CD14-positive monocyte (primary cell): ENCODE results near the gene ANO2. TPM values are rescaled to one million over a fixed set of nuclear protein-coding genes. Genes with fewer than 3 reads are reported as not detected.

Experiments used
- DNase-seq, 3 donors: peaks; one replicate each; pipeline ENCODE4 v3.0.0-alpha.2; 2011 to 2022
- H2AFZ ChIP-seq: 2 replicates; pipeline ENCODE4 v1.6.0; 2012; ENCODE audit warnings: mild to moderate bottlenecking, low read depth, low read length, inconsistent platforms; ENCODE audit not compliant: insufficient read depth, poor library complexity, severe bottlenecking
- H3K27ac ChIP-seq, 2 donors: 1 replicate in 1 of 2; 2 replicates in 1 of 2; pipeline ENCODE4 v1.5.1; 2012 to 2013; ENCODE audit warnings: low read length in 2 of 2, control low read depth in 1 of 2, inconsistent platforms in 1 of 2, low read depth in 1 of 2, mild to moderate bottlenecking in 1 of 2
- H3K27me3 ChIP-seq, 2 donors: one replicate each; pipeline versions ENCODE4 v1.6.0 to v1.6.1; 2011 to 2013; ENCODE audit warnings: low read length in 2 of 2; ENCODE audit not compliant: control insufficient read depth in 2 of 2, insufficient read depth in 2 of 2
- H3K36me3 ChIP-seq, 2 donors: replicated peaks in 1 of 2; 1 replicate in 1 of 2; 2 replicates in 1 of 2; pipeline versions ENCODE4 v1.5.1 to v1.6.1; 2012 to 2013; ENCODE audit warnings: low read length in 2 of 2, control low read depth in 1 of 2, inconsistent platforms in 1 of 2, mild to moderate bottlenecking in 1 of 2; ENCODE audit not compliant: insufficient read depth in 2 of 2, control insufficient read depth in 1 of 2
- H3K4me1 ChIP-seq, 2 donors: 1 replicate in 1 of 2; 2 replicates in 1 of 2; pipeline versions ENCODE4 v1.5.1 to v1.6.1; 2012 to 2013; ENCODE audit warnings: low read length in 2 of 2, control low read depth in 1 of 2, inconsistent platforms in 1 of 2, mild to moderate bottlenecking in 1 of 2, moderate library complexity in 1 of 2; ENCODE audit not compliant: insufficient read depth in 2 of 2, control insufficient read depth in 1 of 2
- H3K4me2 ChIP-seq: replicated peaks from 2 replicates; pipeline ENCODE3; 2012; ENCODE audit warnings: low read length, moderate library complexity, mild to moderate bottlenecking; ENCODE audit not compliant: poor library complexity, severe bottlenecking; ENCODE audit errors: extremely low read depth
- H3K4me3 ChIP-seq, 3 experiments: fragments of 200-600 bp in 1 of 3; sonication (generic) in 1 of 3; replicated peaks in 1 of 3; 1 replicate in 2 of 3; 2 replicates in 1 of 3; pipeline ENCODE4 v1.5.1; 2011 to 2013; ENCODE audit warnings: low read length in 3 of 3, mild to moderate bottlenecking in 3 of 3, control low read depth in 2 of 3, low read depth in 2 of 3, inconsistent platforms in 1 of 3, moderate library complexity in 1 of 3
- H3K79me2 ChIP-seq: 2 replicates; pipeline ENCODE4 v1.6.0; 2012; ENCODE audit warnings: mild to moderate bottlenecking, control low read depth, inconsistent platforms, low read length, moderate library complexity; ENCODE audit not compliant: insufficient read depth
- H3K9ac ChIP-seq: 2 replicates; pipeline ENCODE4 v1.6.0; 2017; ENCODE audit warnings: low read length, mild to moderate bottlenecking; ENCODE audit not compliant: insufficient read depth, poor library complexity, severe bottlenecking
- H3K9me3 ChIP-seq, 2 donors: replicated peaks in 1 of 2; 1 replicate in 1 of 2; 2 replicates in 1 of 2; pipeline versions ENCODE4 v1.5.1 to v1.6.1; 2012 to 2013; ENCODE audit warnings: low read length in 2 of 2, control low read depth in 1 of 2; ENCODE audit not compliant: control insufficient read depth in 1 of 2, insufficient read depth in 1 of 2
- H4K20me1 ChIP-seq: 2 replicates; pipeline ENCODE4 v1.6.0; 2012; ENCODE audit warnings: mild to moderate bottlenecking, low read length, control low read depth, moderate library complexity; ENCODE audit not compliant: insufficient read depth
- H3K27ac Mint-ChIP-seq, 7 donors: one replicate each; pipeline ENCODE4 v1.8.0; 2020; ENCODE audit warnings: mild to moderate bottlenecking in 7 of 7, mixed read lengths in 7 of 7, moderate library complexity in 6 of 7, inconsistent platforms in 2 of 7
- H3K27me3 Mint-ChIP-seq, 3 donors: one replicate each; pipeline ENCODE4 v1.8.0; 2021 to 2022; ENCODE audit warnings: low read depth in 3 of 3, mild to moderate bottlenecking in 3 of 3, mixed read lengths in 3 of 3, moderate library complexity in 3 of 3, inconsistent platforms in 1 of 3
- H3K36me3 Mint-ChIP-seq, 2 donors: one replicate each; pipeline ENCODE4 v1.8.0; 2020; ENCODE audit warnings: mixed read lengths in 2 of 2, inconsistent platforms in 1 of 2, mild to moderate bottlenecking in 1 of 2
- H3K4me1 Mint-ChIP-seq: one replicate; pipeline ENCODE4 v1.8.0; 2020; ENCODE audit warnings: mild to moderate bottlenecking, mixed read lengths
- H3K4me3 Mint-ChIP-seq, 2 donors: one replicate each; pipeline ENCODE4 v1.8.0; 2020; ENCODE audit warnings: mild to moderate bottlenecking in 2 of 2, mixed read lengths in 2 of 2, moderate library complexity in 1 of 2
- H3K9me3 Mint-ChIP-seq, 7 donors: one replicate each; pipeline ENCODE4 v1.8.0; 2020 to 2022; ENCODE audit warnings: mixed read lengths in 7 of 7, mild to moderate bottlenecking in 6 of 7, moderate library complexity in 6 of 7, inconsistent platforms in 2 of 7
- WGBS: methylation state at CpG from one replicate; pipeline ENCODE4 v1.1.5; 2013; ENCODE audit warnings: missing lambda C conversion rate; ENCODE audit not compliant: insufficient coverage; 5-methylcytosine and 5-hydroxymethylcytosine counted together
- intact Hi-C, 2 donors: fragments of 100-400 bp; cut with micrococcal nuclease; formaldehyde crosslinking; loops; one replicate each; pipeline versions ENCODE4 v1.15.0 to v1.15.1; 2023
- polyA plus RNA-seq, 3 donors: library from polyadenylated mRNA; depleted of rRNA in 1 of 3; unstranded in 2 of 3; stranded (reverse) in 1 of 3; fragments of 300-500 nt in 2 of 3; fragments of >200 nt in 1 of 3; fragmentation: Illumina TruSeq in 2 of 3; gene quantifications; 1 replicate in 2 of 3; 2 replicates in 1 of 3; pipeline ENCODE4 v1.2.3, GENCODE V29; 2012 to 2021
- TF ChIP-seq, protein P1 (sequence below): fragments of 200-600 bp; IDR thresholded peaks from one replicate; pipeline ENCODE4 v1.8.0; 2022; ENCODE audit warnings: antibody characterized with exemption, mild to moderate bottlenecking

ANO2 gene
- polyA plus RNA-seq, 3 donors: not detected

- no peaks in the 10 kb centered on the region for H3K79me2 ChIP-seq
- TF ChIP-seq, protein P1, sequence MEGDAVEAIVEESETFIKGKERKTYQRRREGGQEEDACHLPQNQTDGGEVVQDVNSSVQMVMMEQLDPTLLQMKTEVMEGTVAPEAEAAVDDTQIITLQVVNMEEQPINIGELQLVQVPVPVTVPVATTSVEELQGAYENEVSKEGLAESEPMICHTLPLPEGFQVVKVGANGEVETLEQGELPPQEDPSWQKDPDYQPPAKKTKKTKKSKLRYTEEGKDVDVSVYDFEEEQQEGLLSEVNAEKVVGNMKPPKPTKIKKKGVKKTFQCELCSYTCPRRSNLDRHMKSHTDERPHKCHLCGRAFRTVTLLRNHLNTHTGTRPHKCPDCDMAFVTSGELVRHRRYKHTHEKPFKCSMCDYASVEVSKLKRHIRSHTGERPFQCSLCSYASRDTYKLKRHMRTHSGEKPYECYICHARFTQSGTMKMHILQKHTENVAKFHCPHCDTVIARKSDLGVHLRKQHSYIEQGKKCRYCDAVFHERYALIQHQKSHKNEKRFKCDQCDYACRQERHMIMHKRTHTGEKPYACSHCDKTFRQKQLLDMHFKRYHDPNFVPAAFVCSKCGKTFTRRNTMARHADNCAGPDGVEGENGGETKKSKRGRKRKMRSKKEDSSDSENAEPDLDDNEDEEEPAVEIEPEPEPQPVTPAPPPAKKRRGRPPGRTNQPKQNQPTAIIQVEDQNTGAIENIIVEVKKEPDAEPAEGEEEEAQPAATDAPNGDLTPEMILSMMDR: no peak
- H3K27ac Mint-ChIP-seq: no peak overlapping the region
Observed at GRCh38 chr12:5636907-5637306, 308.2 kb downstream of the ANO2 start.

GRCh38 chr12:5633106-5633505 lies 312.0 kb downstream of the ANO2 start:
- no peaks in the 10 kb centered on the region for H4K20me1 ChIP-seq
- no peaks in the 10 kb centered on the region for H3K27me3 ChIP-seq
- no peaks in the 10 kb centered on the region for H3K36me3 ChIP-seq
- no peaks in the 10 kb centered on the region for H3K79me2 ChIP-seq
- peaks cover 0 to 3% (median 0%) of the 10 kb centered on the region in 7 donors for H3K9me3 Mint-ChIP-seq
- H3K4me1 Mint-ChIP-seq: no peaks in the 10 kb centered on the region
- H3K4me3 Mint-ChIP-seq: no peak overlapping the region
- H2AFZ ChIP-seq: no peak overlapping the region
- H3K9ac ChIP-seq: no peak overlapping the region
- no peaks in the 10 kb centered on the region for H3K9me3 ChIP-seq
- H3K4me3 ChIP-seq: no peak overlapping the region
- no peak overlapping the region for H3K27ac Mint-ChIP-seq
- TF ChIP-seq, protein P1: no peak
- intact Hi-C loops: no loop called here
- no peak for DNase-seq
- H3K27ac ChIP-seq: no peak overlapping the region
- no peaks in the 10 kb centered on the region for H3K4me1 ChIP-seq
- no peak overlapping the region for H3K4me2 ChIP-seq
- no peaks in the 10 kb centered on the region for H3K36me3 Mint-ChIP-seq
- H3K27me3 Mint-ChIP-seq: peaks cover 5 to 7% (median 6%) of the 10 kb centered on the region in 3 donors
- WGBS: no CpG with 5 or more reads among the region's 3 CpGs

More at GRCh38 chr12:5636907-5637306, 308.2 kb downstream of the ANO2 start:
- intact Hi-C loops: no loop called here
- Histone ChIP-seq H3K4me1 (no peaks in the 10 kb centered on the region), H3K9ac (no peak overlapping the region), H3K27me3 (no peaks in the 10 kb centered on the region), H3K27ac (no peak overlapping the region), H3K9me3 (no peaks in the 10 kb centered on the region), H3K36me3 (no peaks in the 10 kb centered on the region), H4K20me1 (no peaks in the 10 kb centered on the region), H3K4me3 (no peak overlapping the region), H3K4me2 (no peak overlapping the region), H2AFZ (no peak overlapping the region)
- peaks cover 1 to 2% (median 2%) of the 10 kb centered on the region in 3 donors for H3K27me3 Mint-ChIP-seq
- DNase-seq: no peak
- WGBS: 49% methylated on average over 2 of the region's 4 CpGs
- H3K4me1 Mint-ChIP-seq: no peaks in the 10 kb centered on the region
- peaks cover 0 to 3% (median 0%) of the 10 kb centered on the region in 7 donors for H3K9me3 Mint-ChIP-seq
- H3K4me3 Mint-ChIP-seq: no peak overlapping the region
- no peaks in the 10 kb centered on the region for H3K36me3 Mint-ChIP-seq
